GM18861 (cell line): ENCODE results near the gene SYT6.

Source experiments
- ATAC-seq: cut with Tn5 transposase; IDR thresholded peaks from one replicate; pipeline ENCODE4 v1.9.1; 2021; ENCODE audit not compliant: unreplicated experiment

Gene SYT6

DNA sequence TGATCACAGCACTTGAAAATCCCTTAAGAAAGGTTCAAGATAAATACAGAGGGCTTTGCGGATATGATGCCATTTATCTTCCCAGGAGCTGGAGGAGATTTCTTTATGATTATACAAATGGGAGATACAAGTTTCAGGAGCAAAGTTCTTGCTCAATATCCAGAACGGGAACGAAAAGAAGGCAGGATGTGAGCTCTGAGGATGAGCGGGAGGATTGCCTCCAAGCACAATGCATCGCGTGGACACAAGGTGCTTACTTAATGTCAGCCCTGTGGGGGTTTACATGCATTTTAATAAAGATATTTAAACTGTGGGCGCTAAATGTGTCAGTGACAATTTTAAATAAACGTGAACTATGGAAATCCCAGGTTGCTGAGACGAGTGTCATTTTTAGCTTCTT lies 59.0 kb downstream of the SYT6 start:
- ATAC-seq: no peak

DNA sequence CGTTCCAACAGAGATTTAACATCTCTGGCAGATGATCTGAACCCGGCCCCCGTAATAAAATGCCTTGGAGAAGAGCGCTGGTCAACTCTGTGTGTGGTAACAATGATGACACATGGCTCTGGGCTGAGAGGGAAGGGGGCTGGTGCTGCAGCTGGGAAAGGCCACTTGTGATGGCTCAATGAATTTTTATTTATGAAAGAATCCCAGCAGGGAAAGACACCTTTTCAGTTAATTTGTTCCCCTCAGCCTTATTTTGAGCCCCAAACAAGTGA lies 59.4 kb downstream of the SYT6 start:
- no peak for ATAC-seq

DNA sequence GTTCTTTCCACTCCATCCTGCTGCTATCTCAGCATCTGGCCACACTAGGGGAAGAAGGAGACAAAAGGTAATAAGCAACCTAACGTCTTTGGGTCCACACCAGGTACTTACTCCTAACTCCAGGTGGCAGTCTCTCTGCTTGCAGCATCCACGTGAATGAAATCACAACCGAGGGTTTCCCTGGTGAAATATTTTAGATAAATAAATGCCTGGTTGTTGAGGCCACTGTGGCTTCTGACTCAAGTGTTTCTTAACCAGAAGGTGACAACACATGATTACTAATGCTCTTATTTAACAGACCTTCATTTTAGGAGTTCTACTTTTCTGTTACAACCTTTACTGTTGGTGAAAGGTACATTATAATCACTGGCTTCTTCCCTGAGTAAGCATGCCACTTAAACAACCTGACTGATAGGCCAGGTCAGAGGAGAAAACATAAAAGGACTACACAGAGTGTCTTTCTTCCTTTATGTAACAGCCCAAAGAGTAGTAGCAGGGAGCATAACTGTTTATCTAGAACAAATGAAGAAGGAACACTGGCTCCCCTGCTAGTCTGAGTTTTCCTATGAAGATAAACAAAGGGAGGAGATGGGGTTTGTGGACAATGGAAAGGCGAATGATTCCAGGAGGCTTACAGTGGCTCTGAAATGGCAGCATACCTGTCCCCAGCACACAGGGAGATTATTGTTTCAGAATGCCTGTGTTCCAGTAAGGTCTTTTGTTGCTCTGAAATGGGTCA lies 59.9 kb downstream of the SYT6 start:
- ATAC-seq: no peak

DNA sequence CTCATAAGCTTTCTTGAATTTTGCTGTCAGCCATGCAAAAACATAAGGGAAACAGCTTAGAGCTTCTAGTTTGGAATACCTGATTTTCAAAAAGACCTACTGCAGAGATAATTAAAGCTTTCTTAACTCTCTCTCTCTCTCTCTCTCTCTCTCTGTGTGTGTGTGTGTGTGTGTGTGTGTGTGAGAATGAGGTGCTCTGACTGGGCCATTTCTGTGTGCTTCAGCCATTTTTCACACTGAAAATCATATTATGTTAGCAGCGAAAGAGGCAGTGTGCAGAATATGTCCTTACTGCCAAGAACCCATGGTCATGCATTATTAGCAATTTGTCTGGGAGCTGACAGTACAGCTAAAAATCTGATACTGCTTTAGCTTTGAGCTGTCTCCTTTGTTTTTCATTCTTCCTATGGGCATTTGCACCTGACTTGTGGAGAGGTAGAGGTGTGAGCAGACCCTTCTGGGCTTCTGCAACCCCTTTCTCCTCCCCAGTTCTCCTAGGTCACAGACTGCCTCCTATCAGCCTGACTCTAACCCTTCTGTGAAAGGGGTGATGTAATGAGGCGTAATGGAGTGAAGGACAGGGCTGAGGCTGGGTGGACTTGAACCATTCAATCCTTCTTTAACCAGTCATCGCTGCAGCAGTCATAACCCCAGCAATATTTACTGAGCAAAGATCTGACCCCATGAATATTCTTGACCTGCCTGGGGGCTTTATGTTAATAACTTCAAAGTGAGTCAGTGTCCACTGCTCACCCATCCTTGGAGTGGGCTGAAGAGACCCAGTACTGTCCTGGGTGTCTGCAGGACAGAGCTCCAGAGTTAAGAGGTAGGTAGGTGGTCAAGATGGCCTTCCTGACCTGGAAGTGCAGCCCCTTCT lies 61.2 kb downstream of the SYT6 start:
- ATAC-seq: no peak

DNA sequence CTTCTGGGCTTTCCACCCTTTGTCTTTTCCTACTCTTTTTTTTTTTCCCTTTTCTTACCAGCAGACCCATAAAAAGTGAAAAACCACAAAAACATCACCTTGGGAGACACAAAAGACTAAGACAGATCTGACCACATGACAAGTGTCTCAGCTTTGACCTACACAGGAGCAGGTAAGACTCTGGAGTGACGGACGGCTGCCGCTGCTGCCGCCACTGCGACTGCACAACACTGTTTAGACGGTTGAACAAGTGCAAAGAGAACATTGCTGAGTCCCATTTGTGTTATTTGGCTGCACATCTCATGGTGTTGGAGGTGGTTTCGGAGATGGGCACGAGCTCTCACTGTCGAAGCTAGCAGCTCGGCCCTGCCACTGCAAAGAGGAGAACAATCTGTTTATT lies 62.0 kb downstream of the SYT6 start:
- no peak for ATAC-seq

DNA sequence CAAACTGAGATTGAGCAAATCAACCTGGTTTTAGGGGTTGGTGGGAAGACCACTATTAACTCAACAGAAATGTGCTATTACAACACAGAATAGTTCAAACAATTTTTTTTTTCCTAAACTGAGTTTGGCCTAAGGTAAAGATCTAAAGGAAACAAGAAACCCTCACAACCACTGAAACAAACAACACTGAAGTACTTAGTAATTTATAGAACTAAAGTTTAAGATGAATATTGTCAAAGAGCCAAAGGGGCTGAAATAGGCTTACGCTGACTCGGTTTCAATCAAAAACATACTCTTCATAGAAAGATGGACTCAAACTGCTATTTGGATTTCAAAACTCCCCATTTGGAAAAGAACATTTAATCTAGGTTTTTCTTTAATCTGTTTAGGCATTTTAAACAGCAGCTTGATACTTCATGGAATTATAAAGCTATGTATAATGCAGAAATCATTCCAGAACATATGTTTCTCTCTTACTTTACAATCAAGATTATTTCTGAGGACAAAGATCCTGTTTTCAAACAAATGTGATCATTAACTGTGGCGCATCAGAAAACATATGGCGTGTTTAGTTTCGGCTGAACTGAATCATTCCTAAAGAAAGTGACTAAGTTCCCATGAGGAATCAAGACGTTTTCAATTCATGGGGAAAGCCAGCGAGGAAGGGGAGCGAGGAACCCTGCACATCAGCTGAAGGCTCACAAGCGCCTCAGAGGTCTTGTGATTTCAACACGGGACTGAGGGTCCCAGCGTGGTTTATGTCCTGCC lies 62.7 kb downstream of the SYT6 start:
- ATAC-seq: no peak

DNA sequence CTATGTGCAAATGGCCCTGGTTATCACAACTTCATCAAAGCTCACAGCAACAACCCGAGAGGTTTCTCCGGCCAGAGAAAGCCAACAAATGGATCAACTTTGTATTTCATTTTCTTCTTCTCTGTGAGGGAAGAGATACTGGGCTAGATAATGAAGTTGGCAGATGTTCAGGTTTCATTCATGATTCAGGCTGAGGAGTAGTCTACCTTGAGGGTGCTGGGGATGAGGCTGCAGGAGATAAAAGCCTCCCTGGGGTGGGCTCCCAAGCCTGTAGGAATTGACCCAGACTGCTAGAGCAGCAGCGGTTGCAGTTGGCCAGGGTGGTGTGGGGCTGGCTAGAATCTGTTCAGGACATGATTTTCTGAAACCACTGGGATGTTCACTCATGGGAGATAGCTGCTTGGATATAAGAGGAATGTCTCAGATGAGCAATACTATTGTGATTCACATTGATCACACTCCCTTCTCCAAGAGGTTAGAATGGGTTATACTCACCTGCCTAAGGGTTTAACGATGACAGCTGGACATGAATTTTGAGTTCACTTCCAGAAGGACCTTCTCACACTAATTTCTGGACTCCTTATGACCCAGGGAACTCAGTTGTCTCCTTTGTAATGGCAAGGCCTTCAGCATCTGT lies 64.0 kb downstream of the SYT6 start:
- ATAC-seq: no peak

DNA sequence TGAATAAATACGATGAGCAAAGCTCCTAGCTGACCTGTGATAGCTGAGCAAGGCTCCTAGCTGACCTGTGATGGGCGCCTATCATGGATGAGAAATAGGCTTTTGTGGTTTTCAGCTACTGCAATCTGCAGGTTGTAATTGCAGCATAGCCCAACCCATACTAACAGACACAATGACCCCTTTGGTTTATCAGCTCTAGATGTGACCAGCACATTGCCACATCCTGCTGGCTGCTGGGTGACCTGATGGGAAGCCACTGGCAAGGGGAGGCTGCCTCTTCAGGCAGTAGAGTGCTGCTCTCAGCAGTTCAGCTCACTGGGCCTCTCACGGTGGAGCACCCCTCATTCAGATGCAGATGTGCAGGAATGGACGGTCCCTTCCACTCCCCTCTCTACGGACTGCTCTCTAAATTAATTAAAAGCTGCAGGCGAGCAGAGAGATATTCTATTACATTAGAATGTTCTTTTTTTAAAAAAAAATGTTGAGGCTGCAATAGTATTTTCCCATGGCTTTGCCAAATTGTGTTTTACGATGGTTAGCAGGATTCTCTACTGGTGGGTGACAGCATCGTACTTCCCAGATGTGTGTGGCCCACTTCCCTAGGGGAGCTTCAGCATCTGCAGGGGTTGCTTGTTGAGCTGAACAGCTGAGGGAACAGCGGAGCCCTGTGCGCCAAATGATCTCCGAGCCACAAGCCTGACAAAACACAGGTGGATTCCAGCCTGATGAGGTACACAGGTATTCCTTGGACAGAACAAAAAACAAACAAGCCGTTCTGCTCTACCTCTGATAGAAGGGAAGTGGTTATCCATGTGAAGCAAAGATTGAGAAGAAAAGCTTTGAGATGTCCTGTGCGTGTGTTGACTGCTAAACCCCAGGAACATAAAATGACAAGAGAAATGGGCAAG lies 65.0 kb downstream of the SYT6 start:
- ATAC-seq: no peak

DNA sequence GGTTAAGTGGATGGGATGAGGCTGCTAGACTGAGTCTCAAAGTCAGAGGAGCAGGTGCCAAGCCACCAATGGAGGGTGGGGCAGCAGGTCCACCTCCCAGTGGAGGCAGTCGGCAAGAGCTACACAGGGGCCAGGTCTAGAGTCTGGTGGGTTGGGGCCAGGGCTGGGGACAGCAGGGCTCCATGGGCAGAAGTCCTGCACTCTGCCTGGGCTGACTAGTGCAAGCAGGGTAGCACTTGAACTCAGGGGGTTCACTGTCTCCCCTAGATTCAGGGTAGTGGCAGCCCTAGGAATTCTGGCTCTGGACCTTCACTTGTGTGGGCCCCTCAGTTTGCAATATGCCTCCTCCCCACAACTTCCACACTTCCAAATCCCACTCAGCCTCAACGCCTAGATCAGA lies 66.2 kb downstream of the SYT6 start:
- ATAC-seq: no peak

DNA sequence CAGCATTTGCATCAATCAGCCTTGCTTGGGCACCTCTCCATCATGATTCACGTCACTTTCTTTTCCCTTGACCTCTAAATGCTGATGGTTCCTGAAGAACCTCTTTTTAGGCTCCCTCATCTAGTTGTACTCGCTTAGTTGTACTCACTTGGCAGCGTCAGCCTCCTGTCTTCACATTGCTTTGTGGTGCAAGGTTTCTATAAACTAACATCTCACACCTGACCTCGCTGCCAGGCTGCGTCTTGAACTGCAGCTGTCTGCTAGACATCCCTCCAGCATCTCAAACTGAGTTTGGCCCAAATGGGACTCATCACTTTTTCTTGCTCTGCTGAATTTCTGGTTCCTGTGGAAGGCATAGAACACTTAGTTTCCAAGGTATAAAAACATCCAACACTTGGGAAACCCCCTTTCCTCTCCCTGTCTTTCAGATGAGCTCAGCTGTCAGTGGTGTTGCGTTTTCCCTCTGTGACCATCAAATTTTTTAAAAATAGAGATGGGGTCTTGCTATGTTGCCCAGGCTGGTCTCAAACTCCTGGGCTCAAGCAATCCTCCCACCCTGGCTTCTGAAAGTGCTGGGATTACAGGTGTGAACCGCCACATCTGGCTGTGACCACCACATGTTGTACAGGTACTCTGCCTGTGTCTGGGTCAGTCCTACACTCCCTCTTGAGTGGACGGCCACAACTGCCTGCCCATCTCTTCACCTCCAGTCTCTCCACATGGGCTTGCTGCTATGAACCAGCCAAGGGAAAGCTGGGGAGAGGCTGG lies 66.9 kb downstream of the SYT6 start:
- ATAC-seq: no peak

DNA sequence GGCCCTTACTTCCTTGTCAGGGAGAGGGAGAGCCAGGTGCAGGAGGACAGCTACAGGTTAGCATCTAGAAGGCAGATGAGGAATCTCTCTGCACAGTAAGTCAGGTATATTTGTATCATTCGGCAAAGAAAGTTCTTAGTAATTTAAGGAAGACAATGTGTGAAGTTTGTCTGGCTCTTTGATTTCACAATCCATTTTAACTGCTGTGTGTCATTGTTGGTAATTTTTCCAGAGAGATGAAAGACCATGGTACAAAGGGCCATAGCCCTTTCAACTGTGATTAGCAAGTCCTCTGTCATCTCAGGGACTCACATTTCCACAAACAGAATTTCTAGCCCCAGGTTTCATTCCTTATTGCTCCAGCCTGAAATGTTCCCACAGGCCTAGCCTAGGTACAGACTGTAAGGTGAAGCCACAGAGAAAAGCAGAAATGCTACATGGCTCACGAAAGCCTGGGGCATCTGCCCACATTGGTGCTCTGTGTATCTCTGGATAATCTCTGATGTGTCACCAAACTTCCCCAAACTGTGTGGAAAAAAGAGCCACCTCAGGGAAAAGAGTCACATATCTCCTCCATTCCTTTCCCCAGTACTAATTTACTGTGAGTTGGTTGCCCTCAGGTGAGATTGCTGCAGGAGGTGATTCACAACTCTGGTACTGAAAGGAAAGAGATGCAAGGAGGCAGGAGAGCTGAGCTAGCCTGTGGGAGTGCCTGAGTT lies 70.6 kb downstream of the SYT6 start:
- no peak for ATAC-seq

DNA sequence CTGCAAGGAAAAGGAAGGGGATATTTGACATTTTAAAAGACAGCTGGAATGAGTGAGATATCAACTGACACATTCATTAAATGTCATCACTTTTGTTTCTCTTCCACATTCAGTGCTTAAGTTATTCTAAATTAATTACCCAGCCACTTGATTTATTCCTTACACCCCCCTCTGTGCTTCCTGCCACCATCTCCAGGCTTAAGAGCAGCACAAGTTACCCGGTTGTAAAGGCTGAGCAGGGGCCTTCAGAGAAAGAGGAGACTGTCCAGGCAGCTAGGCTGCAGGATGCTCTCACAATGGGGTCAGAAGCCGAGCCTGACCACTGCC lies 71.4 kb downstream of the SYT6 start:
- ATAC-seq: no peak

DNA sequence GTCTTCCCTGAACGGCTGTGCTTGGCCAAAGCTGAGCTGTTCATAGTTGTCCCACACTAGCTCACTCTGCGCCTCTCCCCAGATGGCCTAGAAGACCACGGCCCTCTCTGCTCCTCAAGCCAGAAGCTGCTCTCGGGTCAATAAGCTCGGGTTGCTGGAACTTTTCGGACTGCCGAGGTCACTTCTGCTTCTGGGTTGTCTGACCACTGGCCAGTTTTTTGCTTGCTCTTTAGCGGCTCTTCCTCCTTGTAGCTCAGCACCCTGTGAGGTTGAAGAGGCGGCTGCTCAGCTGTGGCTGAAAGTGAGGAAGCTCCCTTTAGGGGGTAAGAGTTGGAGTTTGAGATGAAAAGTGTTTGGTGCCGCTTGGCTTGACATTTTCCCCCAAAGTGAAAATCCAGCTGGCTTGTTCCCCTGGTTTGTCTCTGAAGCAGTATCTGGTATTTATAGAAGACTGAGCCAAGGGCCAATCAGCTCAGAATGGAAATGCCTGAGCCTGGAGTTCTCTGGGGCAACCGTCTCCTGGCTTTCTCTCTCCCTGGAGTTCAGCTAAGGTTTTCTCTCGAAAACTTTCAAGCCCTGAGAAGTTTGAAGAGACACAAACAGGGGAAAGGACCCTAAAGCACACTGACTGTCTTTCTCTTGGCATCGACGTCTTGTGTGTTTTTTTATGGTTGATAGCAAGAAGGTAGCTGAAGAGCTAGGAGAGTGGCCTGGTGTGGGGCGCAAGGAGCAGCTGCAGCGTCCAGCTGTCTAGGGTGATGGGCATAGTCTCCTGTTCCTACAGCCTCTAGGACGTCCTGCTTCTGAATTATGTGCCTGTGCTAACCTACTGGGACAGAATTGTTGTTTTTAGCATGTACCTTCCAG lies 72.0 kb downstream of the SYT6 start:
- ATAC-seq: no peak

DNA sequence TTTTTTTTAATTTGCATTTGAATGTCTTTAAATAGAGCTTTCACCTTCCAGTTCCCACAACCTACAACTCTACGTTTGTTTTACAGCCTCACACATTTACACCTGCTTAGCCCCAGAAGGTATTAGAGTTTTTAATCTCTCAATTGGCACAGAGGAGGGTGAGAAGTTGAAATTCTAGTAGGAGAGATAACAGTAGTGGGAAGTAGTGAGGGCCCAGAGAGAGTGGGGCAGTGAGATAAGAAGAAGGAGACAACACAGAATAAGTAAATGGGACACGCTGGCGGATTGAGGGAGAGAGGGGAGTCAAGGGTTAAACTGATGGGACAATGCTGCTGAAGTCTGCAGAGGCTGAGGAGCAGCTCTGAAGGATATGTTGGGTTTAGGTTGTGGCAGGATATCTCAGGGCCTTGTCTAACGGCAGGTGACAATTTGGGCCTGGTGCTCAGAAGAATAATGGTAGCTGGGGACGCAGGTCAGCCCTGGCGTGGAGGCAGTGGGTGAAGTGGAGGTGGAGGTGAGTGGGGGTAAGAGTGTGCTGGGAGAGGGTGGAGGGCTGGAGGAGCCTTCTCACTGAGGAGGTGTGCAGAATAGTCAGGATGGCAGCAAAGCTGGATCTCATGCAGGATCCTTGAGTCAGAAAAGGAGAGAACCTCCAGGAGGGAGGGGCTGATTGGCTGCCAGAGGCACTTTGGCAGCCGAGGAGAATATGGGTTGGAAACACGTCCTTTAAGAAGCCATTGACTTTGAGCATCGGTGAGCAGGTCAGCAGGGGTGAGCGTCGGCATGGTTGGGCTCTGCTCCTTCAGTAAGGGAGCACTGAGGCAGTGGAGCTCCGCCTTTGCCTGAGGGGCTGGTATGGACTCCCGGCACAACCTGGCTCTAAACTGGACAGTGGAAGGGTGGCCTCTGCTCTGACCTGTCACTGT lies 72.9 kb downstream of the SYT6 start:
- ATAC-seq: no peak

DNA sequence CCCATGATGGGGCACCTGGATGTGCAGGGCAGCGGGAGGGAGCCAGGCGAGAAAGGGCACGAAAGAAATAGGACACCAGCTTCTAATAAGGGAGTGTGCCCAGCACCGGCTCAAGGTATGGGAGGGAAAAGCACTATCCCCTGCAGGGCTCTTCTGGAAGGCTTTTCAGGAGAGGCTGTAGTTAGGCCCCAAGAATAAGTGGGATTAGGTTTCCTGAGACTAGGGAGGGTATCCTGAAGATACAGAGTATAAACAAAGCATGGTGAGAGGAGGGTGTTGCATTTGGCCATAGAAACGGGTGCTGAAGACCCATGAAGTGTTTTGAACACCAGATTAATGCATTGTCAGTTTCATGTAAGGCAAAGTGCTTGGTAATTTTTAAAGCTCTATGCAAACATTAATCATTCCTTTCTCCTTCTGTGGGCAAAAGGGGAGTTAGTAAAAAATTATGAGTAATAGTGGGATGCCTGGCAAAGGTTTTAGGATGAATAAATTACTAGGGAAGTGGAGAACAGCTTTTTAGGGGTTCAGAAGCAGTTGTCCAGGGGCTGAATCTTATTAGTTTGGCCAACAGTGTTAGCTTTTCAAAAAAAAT lies 74.0 kb downstream of the SYT6 start:
- no peak for ATAC-seq

DNA sequence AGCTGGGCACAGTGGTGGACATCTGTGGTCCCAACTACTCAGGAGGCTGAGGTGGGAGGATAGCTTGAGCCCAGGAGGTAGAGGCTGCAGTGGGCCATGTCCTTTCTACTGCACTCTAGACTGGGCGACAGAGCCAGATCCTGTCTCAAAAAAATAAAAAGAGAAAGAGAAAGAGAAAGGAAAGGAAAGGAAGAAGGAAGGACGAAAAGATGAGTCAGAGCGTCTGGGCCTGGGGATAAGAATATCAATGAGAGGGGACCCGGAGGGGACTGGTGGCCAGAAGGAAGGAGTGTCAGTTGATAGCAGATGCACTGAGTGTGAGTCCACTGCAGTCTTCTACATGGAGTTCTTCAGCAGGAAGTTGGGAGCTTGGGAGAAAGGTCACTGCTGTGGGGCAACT lies 75.6 kb downstream of the SYT6 start:
- no peak for ATAC-seq

DNA sequence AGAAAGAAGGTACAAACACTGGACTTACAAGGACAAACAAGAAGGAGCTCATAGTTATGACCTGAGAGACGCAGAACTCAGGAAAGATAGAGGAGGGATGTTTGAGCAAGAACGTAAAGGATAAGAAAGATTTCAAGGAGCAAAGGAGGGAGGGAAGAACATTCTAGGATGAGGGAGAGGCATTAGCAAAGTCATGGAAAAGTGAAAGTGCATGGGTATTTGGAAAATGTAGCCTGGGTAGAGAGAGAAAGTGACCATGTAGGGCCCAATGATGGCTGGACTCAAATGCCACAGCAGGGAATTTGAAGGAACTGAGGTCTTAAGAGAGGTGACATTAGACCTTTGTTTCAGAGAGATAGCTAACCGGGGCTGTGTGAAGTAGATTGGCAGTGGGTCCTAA lies 76.5 kb downstream of the SYT6 start:
- ATAC-seq: no peak
